ENCODE results near the gene FBXO36.

DNA sequence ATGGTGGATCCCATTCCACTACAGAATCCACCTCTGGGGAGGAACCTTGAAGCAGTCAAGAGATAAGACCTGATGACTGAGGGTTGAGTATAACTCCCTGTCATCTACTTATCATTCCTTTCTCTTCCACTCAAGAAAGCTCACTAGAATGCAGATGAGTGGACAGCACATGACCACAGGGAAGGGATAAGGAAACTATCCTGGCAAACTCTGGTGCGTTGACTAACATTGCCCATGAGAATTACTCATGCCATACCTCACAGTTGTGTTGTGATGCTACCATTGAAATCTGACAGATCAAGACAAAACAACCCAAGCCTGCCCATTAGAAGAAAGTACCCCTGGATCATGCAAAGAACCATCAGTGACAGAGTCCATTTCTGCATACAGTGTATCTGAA, 119.9 kb downstream of the FBXO36 start:
- TF ChIP-seq POLR2A (IDR thresholded peaks at IDR 0.05; ENCODE audit: low read depth, low read length) (no peak), POLR2AphosphoS5 (IDR thresholded peaks at IDR 0.05; ENCODE audit: insufficient read depth, low read depth, low read length) (no peak), EZH2 (IDR thresholded peaks at IDR 0.05; ENCODE audit: borderline replicate concordance, low read depth, low read length, severe bottlenecking) (no peak), JUN (IDR thresholded peaks at IDR 0.05; ENCODE audit: borderline replicate concordance, insufficient read depth, insufficient read length, low read depth) (no peak)
- TF ChIP-seq, protein P1, sequence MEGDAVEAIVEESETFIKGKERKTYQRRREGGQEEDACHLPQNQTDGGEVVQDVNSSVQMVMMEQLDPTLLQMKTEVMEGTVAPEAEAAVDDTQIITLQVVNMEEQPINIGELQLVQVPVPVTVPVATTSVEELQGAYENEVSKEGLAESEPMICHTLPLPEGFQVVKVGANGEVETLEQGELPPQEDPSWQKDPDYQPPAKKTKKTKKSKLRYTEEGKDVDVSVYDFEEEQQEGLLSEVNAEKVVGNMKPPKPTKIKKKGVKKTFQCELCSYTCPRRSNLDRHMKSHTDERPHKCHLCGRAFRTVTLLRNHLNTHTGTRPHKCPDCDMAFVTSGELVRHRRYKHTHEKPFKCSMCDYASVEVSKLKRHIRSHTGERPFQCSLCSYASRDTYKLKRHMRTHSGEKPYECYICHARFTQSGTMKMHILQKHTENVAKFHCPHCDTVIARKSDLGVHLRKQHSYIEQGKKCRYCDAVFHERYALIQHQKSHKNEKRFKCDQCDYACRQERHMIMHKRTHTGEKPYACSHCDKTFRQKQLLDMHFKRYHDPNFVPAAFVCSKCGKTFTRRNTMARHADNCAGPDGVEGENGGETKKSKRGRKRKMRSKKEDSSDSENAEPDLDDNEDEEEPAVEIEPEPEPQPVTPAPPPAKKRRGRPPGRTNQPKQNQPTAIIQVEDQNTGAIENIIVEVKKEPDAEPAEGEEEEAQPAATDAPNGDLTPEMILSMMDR (IDR thresholded peaks at IDR 0.05; ENCODE audit: extremely low read depth in 1 of 2, insufficient read depth in 1 of 2, low read depth in 1 of 2, low read length in 2 of 2) = no peak
- TF ChIP-seq, protein P2, sequence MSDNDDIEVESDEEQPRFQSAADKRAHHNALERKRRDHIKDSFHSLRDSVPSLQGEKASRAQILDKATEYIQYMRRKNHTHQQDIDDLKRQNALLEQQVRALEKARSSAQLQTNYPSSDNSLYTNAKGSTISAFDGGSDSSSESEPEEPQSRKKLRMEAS (IDR thresholded peaks at IDR 0.05; ENCODE audit: insufficient read depth, insufficient read length) = no peak
